ENCODE results near the gene FREM1.

Gene FREM1

GRCh38 chr9:14746626-14747025, 163.6 kb downstream of the FREM1 start:
- TF ChIP-seq, protein P1, sequence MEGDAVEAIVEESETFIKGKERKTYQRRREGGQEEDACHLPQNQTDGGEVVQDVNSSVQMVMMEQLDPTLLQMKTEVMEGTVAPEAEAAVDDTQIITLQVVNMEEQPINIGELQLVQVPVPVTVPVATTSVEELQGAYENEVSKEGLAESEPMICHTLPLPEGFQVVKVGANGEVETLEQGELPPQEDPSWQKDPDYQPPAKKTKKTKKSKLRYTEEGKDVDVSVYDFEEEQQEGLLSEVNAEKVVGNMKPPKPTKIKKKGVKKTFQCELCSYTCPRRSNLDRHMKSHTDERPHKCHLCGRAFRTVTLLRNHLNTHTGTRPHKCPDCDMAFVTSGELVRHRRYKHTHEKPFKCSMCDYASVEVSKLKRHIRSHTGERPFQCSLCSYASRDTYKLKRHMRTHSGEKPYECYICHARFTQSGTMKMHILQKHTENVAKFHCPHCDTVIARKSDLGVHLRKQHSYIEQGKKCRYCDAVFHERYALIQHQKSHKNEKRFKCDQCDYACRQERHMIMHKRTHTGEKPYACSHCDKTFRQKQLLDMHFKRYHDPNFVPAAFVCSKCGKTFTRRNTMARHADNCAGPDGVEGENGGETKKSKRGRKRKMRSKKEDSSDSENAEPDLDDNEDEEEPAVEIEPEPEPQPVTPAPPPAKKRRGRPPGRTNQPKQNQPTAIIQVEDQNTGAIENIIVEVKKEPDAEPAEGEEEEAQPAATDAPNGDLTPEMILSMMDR (IDR thresholded peaks at IDR 0.05; ENCODE audit: low read length, missing control alignments) = no peak
- H3K4me3 ChIP-seq (replicated peaks; ENCODE audit: low read depth, low read length) = no peak overlapping the region
- peak; percentile 33 for DNase-seq (ENCODE audit: low read depth)

GRCh38 chr9:14744768-14745167, 165.5 kb downstream of the FREM1 start:
- no peak overlapping the region for H3K4me3 ChIP-seq (replicated peaks; ENCODE audit: low read depth, low read length)
- TF ChIP-seq, protein P1 (IDR thresholded peaks at IDR 0.05; ENCODE audit: low read length, missing control alignments) = no peak
- DNase-seq (ENCODE audit: low read depth) = no peak

DNA sequence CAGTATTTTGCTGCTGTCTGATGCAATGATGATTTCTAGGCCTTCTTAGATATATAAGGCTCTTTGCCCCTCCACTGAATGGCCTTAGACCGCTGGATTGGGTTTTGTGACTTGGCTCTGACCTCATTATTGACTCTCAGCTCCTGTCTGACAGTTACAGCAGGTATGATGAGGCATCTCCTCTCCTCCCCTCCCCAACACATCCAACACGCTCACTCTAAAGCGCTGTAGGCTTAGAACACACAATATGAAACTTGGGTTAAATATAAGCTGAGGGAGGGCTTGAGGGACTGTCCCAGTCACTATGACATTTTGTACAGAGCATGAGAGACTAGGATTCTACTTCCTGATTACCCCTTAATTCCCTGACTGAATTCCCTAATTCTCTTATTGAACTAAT, 168.9 kb downstream of the FREM1 start:
- no peak overlapping the region for H3K4me3 ChIP-seq (replicated peaks; ENCODE audit: low read depth, low read length)
- TF ChIP-seq, protein P1 (IDR thresholded peaks at IDR 0.05; ENCODE audit: low read length, missing control alignments) = no peak
- no peak for DNase-seq (ENCODE audit: low read depth)

GRCh38 chr9:14733133-14733532, 177.1 kb downstream of the FREM1 start:
- H3K4me3 ChIP-seq (replicated peaks; ENCODE audit: low read depth, low read length) = no peak overlapping the region
- DNase-seq (ENCODE audit: low read depth) = no peak
- TF ChIP-seq, protein P1 (IDR thresholded peaks at IDR 0.05; ENCODE audit: low read length, missing control alignments) = no peak

DNA sequence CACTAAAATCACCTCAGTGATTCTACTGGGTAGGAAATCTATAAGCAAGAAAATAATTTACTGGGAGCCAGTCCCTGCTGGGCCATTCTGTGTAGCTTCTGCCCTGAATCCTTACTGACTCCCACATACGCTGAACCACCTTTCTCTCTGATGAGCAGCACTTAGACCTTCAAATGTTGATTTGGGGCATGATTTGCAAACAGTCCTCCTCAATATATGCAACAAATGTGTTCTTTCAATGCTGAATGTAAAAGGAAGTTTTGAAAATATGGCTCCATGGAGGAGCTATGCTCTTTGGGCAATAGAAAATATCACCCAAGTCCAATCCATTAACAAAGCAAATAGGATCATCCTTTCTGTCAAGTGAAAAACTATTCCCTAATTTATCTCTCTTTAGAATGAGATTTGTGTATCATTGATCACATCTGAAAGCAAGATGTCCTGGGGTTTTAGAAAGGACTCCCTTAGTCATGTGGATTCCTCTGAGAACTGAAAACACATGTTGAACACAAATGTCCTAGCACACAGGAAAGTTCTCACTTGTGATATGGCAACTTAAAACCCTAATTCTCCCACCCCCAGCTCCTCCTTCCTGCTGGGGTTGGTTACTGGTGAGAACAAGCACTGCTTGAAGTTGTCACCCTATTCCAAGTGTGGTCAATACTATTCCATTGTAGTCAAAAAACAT, 178.8 kb downstream of the FREM1 start:
- no peak overlapping the region for H3K4me3 ChIP-seq (replicated peaks; ENCODE audit: low read depth, low read length)
- no peak for DNase-seq (ENCODE audit: low read depth)
- TF ChIP-seq, protein P1 (IDR thresholded peaks at IDR 0.05; ENCODE audit: low read length, missing control alignments) = no peak

DNA sequence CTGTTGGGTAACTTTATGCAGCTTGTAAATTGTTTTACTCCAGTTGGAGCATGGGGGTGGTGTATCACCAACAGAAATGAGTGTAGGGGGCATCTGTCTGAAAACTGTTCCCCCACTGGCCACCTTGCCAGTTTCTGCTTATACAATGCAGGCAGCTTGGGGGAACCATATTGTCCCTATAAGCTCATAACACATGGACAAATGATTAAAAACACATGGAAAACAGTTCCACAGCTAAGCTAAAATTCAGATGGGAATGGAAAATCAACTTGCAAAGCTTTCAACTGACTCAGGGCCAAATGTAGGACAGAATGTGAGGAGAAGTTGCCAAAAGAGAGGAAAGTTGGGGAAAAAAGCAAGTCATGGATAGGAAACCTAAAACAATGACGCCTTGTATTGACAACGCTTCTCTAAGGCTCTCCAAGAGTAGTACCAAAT, 179.7 kb downstream of the FREM1 start:
- TF ChIP-seq, protein P1 (IDR thresholded peaks at IDR 0.05; ENCODE audit: low read length, missing control alignments) = no peak
- no peak for DNase-seq (ENCODE audit: low read depth)
- H3K4me3 ChIP-seq (replicated peaks; ENCODE audit: low read depth, low read length) = no peak overlapping the region

DNA sequence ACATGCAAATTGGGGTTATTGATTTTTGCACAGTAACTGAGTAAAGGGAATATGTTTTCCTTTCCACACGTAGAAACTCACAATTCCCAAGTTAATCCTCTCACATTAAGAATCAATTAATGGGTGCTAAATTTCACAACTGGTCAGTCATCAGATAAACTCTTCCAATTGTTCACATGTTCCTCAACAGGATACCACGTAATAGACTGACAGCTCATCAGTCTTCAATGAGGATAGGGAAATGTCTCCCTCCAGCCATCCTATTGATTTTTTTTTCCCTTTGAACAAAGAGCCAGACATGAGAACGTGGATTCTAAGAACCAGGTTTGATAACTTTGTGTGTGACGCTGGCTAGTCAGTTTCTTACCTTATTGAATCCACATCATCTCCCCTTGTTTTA, 186.9 kb downstream of the FREM1 start:
- TF ChIP-seq, protein P1 (IDR thresholded peaks at IDR 0.05; ENCODE audit: low read length, missing control alignments) = no peak
- no peak for DNase-seq (ENCODE audit: low read depth)
- no peak overlapping the region for H3K4me3 ChIP-seq (replicated peaks; ENCODE audit: low read depth, low read length)

Measured in fibroblast of pulmonary artery (primary cell).